CD4-positive, alpha-beta T cell (primary cell): ENCODE results near the gene NGF. TPM values are rescaled to one million over a fixed set of nuclear protein-coding genes. Genes with fewer than 3 reads are reported as not detected.

Experiments
- ATAC-seq: fragments of 200-7000 bp; cut with Tn5 transposase; one replicate; pipeline ENCODE4 v1.10.0; 2022; ENCODE audit warnings: mild to moderate bottlenecking; ENCODE audit not compliant: poor library complexity
- CTCF ChIA-PET: fragments of 350-600 bp; sonication (Branson Sonifier 250); formaldehyde crosslinking; loops from one replicate; lab custom pipeline; 2021; ENCODE audit warnings: antibody characterized with exemption, inconsistent platforms; lab: Charles Lee
- POLR2A ChIA-PET: fragments of 350-600 bp; sonication (Branson Sonifier 250); formaldehyde crosslinking; loops from one replicate; lab custom pipeline; 2021; ENCODE audit warnings: antibody characterized with exemption, inconsistent platforms; lab: Charles Lee
- DNase-seq, 14 experiments: peaks; one replicate each; pipeline ENCODE4 v3.0.0-alpha.2; 2013 to 2020; ENCODE audit warnings: mixed read lengths in 2 of 14
- H3K27ac ChIP-seq, 2 donors: one replicate each; pipeline versions ENCODE4 v1.5.1 to v1.7.0; 2013; ENCODE audit warnings: low read length in 2 of 2, low read depth in 1 of 2, mild to moderate bottlenecking in 1 of 2
- H3K27me3 ChIP-seq, 2 experiments: 1 replicate in 1 of 2; 2 replicates in 1 of 2; pipeline versions ENCODE4 v1.6.1 to v1.7.0; 2013; ENCODE audit warnings: low read length in 2 of 2, control low read depth in 1 of 2, mild to moderate bottlenecking in 1 of 2, moderate library complexity in 1 of 2; ENCODE audit not compliant: insufficient read depth in 2 of 2, control insufficient read depth in 1 of 2
- H3K36me3 ChIP-seq: one replicate; pipeline ENCODE4 v1.6.1; 2013; ENCODE audit warnings: low read length, control low read depth; ENCODE audit not compliant: insufficient read depth
- H3K4me1 ChIP-seq: one replicate; pipeline ENCODE4 v1.6.1; 2013; ENCODE audit warnings: low read length, control low read depth; ENCODE audit not compliant: insufficient read depth
- H3K4me3 ChIP-seq: one replicate; pipeline ENCODE4 v1.5.1; 2013; ENCODE audit warnings: mild to moderate bottlenecking, low read length, moderate library complexity
- H3K9me3 ChIP-seq, 2 experiments: 1 replicate in 1 of 2; 2 replicates in 1 of 2; pipeline versions ENCODE4 v1.6.1 to v1.7.0; 2013; ENCODE audit warnings: low read length in 2 of 2, mild to moderate bottlenecking in 2 of 2, control low read depth in 1 of 2, moderate library complexity in 1 of 2; ENCODE audit not compliant: control insufficient read depth in 1 of 2, insufficient read depth in 1 of 2
- H3K27ac Mint-ChIP-seq: one replicate; pipeline ENCODE4 v1.8.0; 2020; ENCODE audit warnings: mixed read lengths
- H3K27me3 Mint-ChIP-seq: one replicate; pipeline ENCODE4 v1.8.0; 2021; ENCODE audit warnings: mixed read lengths
- H3K36me3 Mint-ChIP-seq: one replicate; pipeline ENCODE4 v1.8.0; 2021; ENCODE audit warnings: low read depth, mixed read lengths
- H3K4me1 Mint-ChIP-seq: one replicate; pipeline ENCODE4 v1.8.0; 2021; ENCODE audit warnings: low read depth, mixed read lengths
- H3K4me3 Mint-ChIP-seq: one replicate; pipeline ENCODE4 v1.8.0; 2020; ENCODE audit warnings: mild to moderate bottlenecking, mixed read lengths
- H3K9me3 Mint-ChIP-seq: one replicate; pipeline ENCODE4 v1.8.0; 2020; ENCODE audit warnings: mixed read lengths
- intact Hi-C, 2 experiments: fragments of 100-400 bp; cut with DNase I in 1 of 2; cut with micrococcal nuclease in 1 of 2; formaldehyde crosslinking; loops; one replicate each; pipeline versions ENCODE4 v1.15.1 to v1.9.0; 2023 to 2025; cut with DNase I, micrococcal nuclease
- total RNA-seq, 174 experiments: library from RNA in 2 of 174; stranded (reverse) in 2 of 174; gene quantifications; one replicate each; pipeline ENCODE4 v1.2.3 and lab custom pipeline; 2021 to 2026
- TF ChIP-seq, protein P1 (sequence below): fragments of 200-600 bp; IDR thresholded peaks from one replicate; pipeline ENCODE4 v1.8.0; 2022; ENCODE audit warnings: antibody characterized with exemption, mild to moderate bottlenecking

The NGF gene
- total RNA-seq, 2 experiments from 2014 or later: not detected

DNA sequence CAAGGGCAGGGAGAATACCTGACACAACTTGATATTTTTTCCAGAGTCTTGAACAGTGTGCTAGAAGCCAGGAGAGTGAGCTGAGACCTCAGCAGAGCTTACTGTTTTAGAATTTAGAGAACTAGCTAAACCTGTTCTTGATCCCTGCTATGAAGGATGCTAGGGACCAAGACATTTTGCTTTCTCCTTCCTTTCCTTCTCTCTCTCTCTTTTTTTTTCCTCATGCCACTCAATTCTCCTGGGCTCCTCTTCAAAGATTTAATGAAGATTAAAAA, 99.0 kb downstream of the NGF start:
- no peak overlapping the region for H3K27ac Mint-ChIP-seq
- no peak overlapping the region for H3K4me3 Mint-ChIP-seq
- peaks cover 1% of the 10 kb centered on the region for H3K9me3 Mint-ChIP-seq
- intact Hi-C loops: no loop called here
- no peaks in the 10 kb centered on the region for H3K4me1 Mint-ChIP-seq
- Histone ChIP-seq H3K4me1 (no peaks in the 10 kb centered on the region), H3K27me3 (no peaks in the 10 kb centered on the region), H3K4me3 (no peak overlapping the region), H3K36me3 (no peaks in the 10 kb centered on the region), H3K9me3 (no peaks in the 10 kb centered on the region), H3K27ac (no peak overlapping the region)
- DNase-seq (no peak), ATAC-seq (no peak)
- CTCF ChIA-PET: no interaction called here
- TF ChIP-seq, protein P1, sequence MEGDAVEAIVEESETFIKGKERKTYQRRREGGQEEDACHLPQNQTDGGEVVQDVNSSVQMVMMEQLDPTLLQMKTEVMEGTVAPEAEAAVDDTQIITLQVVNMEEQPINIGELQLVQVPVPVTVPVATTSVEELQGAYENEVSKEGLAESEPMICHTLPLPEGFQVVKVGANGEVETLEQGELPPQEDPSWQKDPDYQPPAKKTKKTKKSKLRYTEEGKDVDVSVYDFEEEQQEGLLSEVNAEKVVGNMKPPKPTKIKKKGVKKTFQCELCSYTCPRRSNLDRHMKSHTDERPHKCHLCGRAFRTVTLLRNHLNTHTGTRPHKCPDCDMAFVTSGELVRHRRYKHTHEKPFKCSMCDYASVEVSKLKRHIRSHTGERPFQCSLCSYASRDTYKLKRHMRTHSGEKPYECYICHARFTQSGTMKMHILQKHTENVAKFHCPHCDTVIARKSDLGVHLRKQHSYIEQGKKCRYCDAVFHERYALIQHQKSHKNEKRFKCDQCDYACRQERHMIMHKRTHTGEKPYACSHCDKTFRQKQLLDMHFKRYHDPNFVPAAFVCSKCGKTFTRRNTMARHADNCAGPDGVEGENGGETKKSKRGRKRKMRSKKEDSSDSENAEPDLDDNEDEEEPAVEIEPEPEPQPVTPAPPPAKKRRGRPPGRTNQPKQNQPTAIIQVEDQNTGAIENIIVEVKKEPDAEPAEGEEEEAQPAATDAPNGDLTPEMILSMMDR: no peak
- POLR2A ChIA-PET: no interaction called here
- peaks cover 30% of the 10 kb centered on the region for H3K27me3 Mint-ChIP-seq
- H3K36me3 Mint-ChIP-seq: no peaks in the 10 kb centered on the region

DNA sequence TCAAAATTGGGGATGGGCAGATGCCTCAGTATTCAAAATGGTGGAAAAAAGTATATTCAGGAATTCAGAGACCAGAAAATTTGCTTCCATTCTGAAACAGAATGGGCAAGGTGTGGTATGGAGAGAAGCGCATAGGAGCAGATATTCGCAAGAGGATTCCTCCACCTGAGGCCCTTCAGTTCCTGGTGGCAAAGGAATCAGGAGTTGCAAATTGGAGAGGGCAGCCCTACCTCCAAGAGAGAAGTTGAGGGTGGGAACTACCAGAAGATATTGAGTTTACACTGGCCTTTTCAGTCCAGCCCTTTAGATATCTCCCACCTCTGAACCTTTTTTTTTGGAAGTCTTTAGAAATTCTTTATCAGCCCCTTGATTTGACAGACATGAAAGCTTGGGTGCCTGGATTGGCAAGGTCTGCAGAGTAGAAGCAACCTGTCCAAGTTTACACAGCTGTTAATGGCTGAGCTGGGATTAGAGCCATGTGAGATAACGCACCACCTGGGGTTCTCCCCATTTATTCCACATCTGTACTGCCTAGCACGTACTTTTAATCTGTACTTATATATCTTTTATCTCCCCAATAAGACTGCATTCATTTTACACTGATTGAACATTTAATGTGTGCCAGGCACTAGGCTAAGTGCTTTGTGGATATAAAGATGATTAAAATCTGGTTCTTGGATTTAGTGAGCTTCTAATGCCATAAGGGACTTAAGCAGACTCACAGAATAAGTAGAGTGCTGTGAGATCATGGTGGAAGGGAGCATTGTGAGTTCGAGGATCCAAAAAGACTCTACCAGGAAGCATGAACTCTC, 99.5 kb downstream of the NGF start:
- no peak overlapping the region for H3K4me3 Mint-ChIP-seq
- no peaks in the 10 kb centered on the region for H3K36me3 Mint-ChIP-seq
- H3K36me3 ChIP-seq: no peaks in the 10 kb centered on the region
- ChIA-PET POLR2A (no interaction called here), CTCF (no interaction called here)
- H3K9me3 Mint-ChIP-seq: no peaks in the 10 kb centered on the region
- no peaks in the 10 kb centered on the region for H3K4me1 ChIP-seq
- ATAC-seq (no peak), DNase-seq (no peak)
- H3K9me3 ChIP-seq: no peaks in the 10 kb centered on the region
- H3K27me3 Mint-ChIP-seq: peaks cover 30% of the 10 kb centered on the region
- H3K4me1 Mint-ChIP-seq: no peaks in the 10 kb centered on the region
- no peaks in the 10 kb centered on the region for H3K27me3 ChIP-seq
- intact Hi-C loops: no loop called here
- TF ChIP-seq, protein P1: no peak
- H3K27ac Mint-ChIP-seq: no peak overlapping the region
- no peak overlapping the region for H3K27ac ChIP-seq
- H3K4me3 ChIP-seq: no peak overlapping the region

DNA sequence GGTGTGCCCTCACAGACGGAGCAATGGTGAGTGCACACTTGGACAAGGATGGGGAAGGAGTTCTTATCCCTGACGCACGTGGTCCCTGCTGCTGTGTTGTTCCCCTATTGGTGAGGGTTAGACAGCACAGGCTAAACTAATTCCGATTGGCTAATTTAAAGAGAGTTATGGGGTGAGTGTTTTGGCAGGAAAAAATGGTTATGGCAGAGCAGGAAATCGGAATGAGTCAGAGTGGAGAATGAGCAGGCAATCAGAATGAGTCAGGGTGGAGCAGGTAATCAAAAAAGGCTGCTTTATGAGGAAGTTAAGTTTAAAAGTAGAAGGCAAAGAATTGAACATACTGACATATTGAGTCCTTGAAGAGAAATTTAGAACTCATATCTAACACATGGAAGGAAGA, 100.5 kb downstream of the NGF start:
- H3K9me3 Mint-ChIP-seq: no peaks in the 10 kb centered on the region
- DNase-seq (no peak), ATAC-seq (no peak)
- no peaks in the 10 kb centered on the region for H3K4me1 Mint-ChIP-seq
- ChIA-PET POLR2A (no interaction called here), CTCF (no interaction called here)
- Histone ChIP-seq H3K27ac (no peak overlapping the region), H3K4me3 (no peak overlapping the region), H3K4me1 (no peaks in the 10 kb centered on the region), H3K27me3 (no peaks in the 10 kb centered on the region), H3K9me3 (no peaks in the 10 kb centered on the region), H3K36me3 (no peaks in the 10 kb centered on the region)
- peaks cover 23% of the 10 kb centered on the region for H3K27me3 Mint-ChIP-seq
- no peak overlapping the region for H3K4me3 Mint-ChIP-seq
- no peaks in the 10 kb centered on the region for H3K36me3 Mint-ChIP-seq
- no peak overlapping the region for H3K27ac Mint-ChIP-seq
- intact Hi-C loops: no loop called here
- TF ChIP-seq, protein P1: no peak
